HepG2 (cell line): ENCODE measurements around the gene MAP7D3. TPM values are rescaled to one million over a fixed set of nuclear protein-coding genes. Genes with fewer than 3 reads are reported as not detected.

Experiments
- ATAC-seq: fragments of 200-7000 bp; cut with Tn5 transposase; 3 replicates; pipeline ENCODE4 v1.9.1; 2020; ENCODE audit warnings: mild to moderate bottlenecking, moderate library complexity
- BruUV-seq: library from RNA; stranded (reverse); fragments of 400-500 nt; replicated peaks from 2 replicates; lab custom pipeline; 2021; lab: Mats Ljungman, UMichigan
- CTCF ChIA-PET: fragments of 300-600 bp; formaldehyde crosslinking; extraction: SDS; loops from one replicate; lab custom pipeline; 2021; ENCODE audit warnings: low total read pairs, inconsistent platforms, low intra/inter-chr PET ratio; lab: Yijun Ruan, JAX
- POLR2A ChIA-PET: fragments of 350-600 bp; sonication (Branson Sonifier 250); formaldehyde crosslinking; loops from one replicate; lab custom pipeline; 2020; ENCODE audit warnings: antibody characterized with exemption, inconsistent platforms; lab: Yijun Ruan, JAX
- DNase-seq: peaks from one replicate; pipeline ENCODE4 v3.0.0-alpha.2; 2015; ENCODE audit warnings: low spot score
- FAIRE-seq: peaks from 3 replicates; lab custom pipeline; 2011; peaks lifted over from hg19 to GRCh38; lab: Jason Lieb, UNC
- H2AFZ ChIP-seq: one replicate; pipeline ENCODE4 v1.6.1; 2011; ENCODE audit warnings: low read length, inconsistent platforms
- H3K27ac ChIP-seq: fragments of 300-600 bp; 3 replicates; pipeline ENCODE4 v1.8.0; 2011; ENCODE audit warnings: mixed run types, mild to moderate bottlenecking, mixed read lengths, low read length, inconsistent platforms; ENCODE audit not compliant: insufficient read depth; ENCODE audit errors: extremely low read length
- H3K27me3 ChIP-seq, 2 experiments: fragments of 200-600 bp in 1 of 2; 2 replicates in 1 of 2; 3 replicates in 1 of 2; pipeline versions ENCODE4 v1.6.0 to v1.8.0; 2011; ENCODE audit warnings: low read length in 2 of 2, mild to moderate bottlenecking in 2 of 2, moderate library complexity in 2 of 2, inconsistent platforms in 1 of 2; ENCODE audit not compliant: insufficient read depth in 2 of 2, control insufficient read depth in 1 of 2
- H3K36me3 ChIP-seq, 2 experiments: fragments of 200-600 bp in 1 of 2; replicated peaks in 1 of 2; 2 replicates in 1 of 2; 3 replicates in 1 of 2; pipeline versions ENCODE4 v1.5.1 to v1.8.0; 2011; ENCODE audit warnings: low read length in 2 of 2, inconsistent platforms in 1 of 2; ENCODE audit not compliant: insufficient read depth in 2 of 2, control insufficient read depth in 1 of 2
- H3K4me1 ChIP-seq: 2 replicates; pipeline ENCODE4 v1.5.1; 2012; ENCODE audit warnings: low read length, inconsistent platforms; ENCODE audit not compliant: insufficient read depth
- H3K4me2 ChIP-seq: 2 replicates; pipeline ENCODE4 v1.6.0; 2011; ENCODE audit warnings: low read depth, low read length, inconsistent platforms
- H3K4me3 ChIP-seq, 3 experiments: fragments of 200-600 bp in 1 of 3; sonication (generic), shearing (Covaris generic) in 1 of 3; replicated peaks in 1 of 3; 2 replicates each; pipeline ENCODE4 v1.5.1; 2011 to 2016; ENCODE audit warnings: low read length in 3 of 3, inconsistent platforms in 2 of 3, low read depth in 2 of 3, mild to moderate bottlenecking in 2 of 3, control low read depth in 1 of 3, mixed read lengths in 1 of 3; ENCODE audit not compliant: insufficient read depth in 1 of 3
- H3K79me2 ChIP-seq: one replicate; pipeline ENCODE4 v1.6.1; 2011; ENCODE audit warnings: low read length, inconsistent platforms; ENCODE audit not compliant: insufficient read depth
- H3K9ac ChIP-seq: 2 replicates; pipeline ENCODE4 v1.6.0; 2011; ENCODE audit warnings: mild to moderate bottlenecking, low read depth, low read length, inconsistent platforms; ENCODE audit not compliant: insufficient read depth
- H3K9me3 ChIP-seq: 2 replicates; pipeline ENCODE4 v1.5.1; 2012; ENCODE audit warnings: mild to moderate bottlenecking, low read length
- H4K20me1 ChIP-seq: 2 replicates; pipeline ENCODE4 v1.6.0; 2011; ENCODE audit warnings: inconsistent platforms, mild to moderate bottlenecking, low read length, moderate library complexity; ENCODE audit not compliant: insufficient read depth
- GATA4 ChIP-seq: sonication (generic); IDR thresholded peaks from 2 replicates; pipeline ENCODE4 v1.6.1; 2016; ENCODE audit warnings: antibody characterized with exemption, low read depth, borderline replicate concordance
- NAIF1 ChIP-seq: sonication (generic); formaldehyde crosslinking; IDR thresholded peaks from 2 replicates; pipeline ENCODE4 v1.5.0; 2020; ENCODE audit warnings: mild to moderate bottlenecking, missing genetic modification reagents, borderline replicate concordance
- NFE2 ChIP-seq: sonication (generic); formaldehyde crosslinking; IDR thresholded peaks from 2 replicates; pipeline ENCODE4 v1.4.0; 2020; ENCODE audit warnings: missing genetic modification reagents
- RBFOX2 ChIP-seq: fragments of 200-400 bp; formaldehyde crosslinking; IDR thresholded peaks from 2 replicates; pipeline ENCODE4 v1.6.1; 2017; ENCODE audit warnings: low read depth, mild to moderate bottlenecking, low read length
- XBP1 ChIP-seq: sonication (generic); formaldehyde crosslinking; IDR thresholded peaks from 2 replicates; pipeline ENCODE4 v1.5.0; 2020; ENCODE audit warnings: missing genetic modification reagents
- ZNF329 ChIP-seq: sonication (generic); formaldehyde crosslinking; IDR thresholded peaks from 2 replicates; pipeline ENCODE4 v1.9.0; 2021; ENCODE audit warnings: low read depth, mild to moderate bottlenecking, missing genetic modification reagents
- ZNF33A ChIP-seq: sonication (generic); formaldehyde crosslinking; IDR thresholded peaks from 2 replicates; pipeline ENCODE4 v1.5.1; 2020; ENCODE audit warnings: missing genetic modification reagents, mild to moderate bottlenecking, moderate library complexity, borderline replicate concordance
- ZNF567 ChIP-seq: sonication (generic); formaldehyde crosslinking; IDR thresholded peaks from 2 replicates; pipeline ENCODE4 v1.8.1; 2023; ENCODE audit warnings: mild to moderate bottlenecking, missing genetic modification reagents, borderline replicate concordance
- ZNF674 ChIP-seq: sonication (generic); formaldehyde crosslinking; IDR thresholded peaks from 2 replicates; pipeline ENCODE4 v1.5.0; 2020; ENCODE audit warnings: low read depth, mild to moderate bottlenecking, missing genetic modification reagents
- WGBS: methylation state at CpG from one replicate; pipeline ENCODE4 v1.1.6; 2017; ENCODE audit warnings: low lambda C conversion rate; 5-methylcytosine and 5-hydroxymethylcytosine counted together
- in situ Hi-C: cut with HindIII; loops from 2 replicates; pipeline ENCODE4 v1.10.0; 2017; ENCODE audit warnings: low pct_unique_long_range_greater_than_20kb; ENCODE audit not compliant: extremely low pct_ligation_motif_present
- intact Hi-C: fragments of 100-400 bp; cut with micrococcal nuclease; formaldehyde crosslinking; loops from one replicate; pipeline ENCODE4 v1.10.0; 2022; ENCODE audit not compliant: unreplicated experiment
- polyA plus RNA-seq, 8 experiments: library from polyadenylated mRNA; depleted of rRNA in 3 of 8; stranded (reverse) in 7 of 8; unstranded in 1 of 8; fragments of >200 nt; fragmentation: Illumina TruSeq in 4 of 8; extraction: Trizol in 4 of 8; gene quantifications; 2 replicates each; pipeline versions ENCODE4 v1.2.1 to v1.2.3, GENCODE V29; 2011 to 2016; ENCODE audit warnings: low read depth in 4 of 8, missing spikeins in 1 of 8, mixed read lengths in 1 of 8; ENCODE audit not compliant: insufficient read depth in 1 of 8
- total RNA-seq, 5 experiments: library from RNA; depleted of rRNA; stranded (reverse); fragments of >200 nt; fragmentation: Illumina TruSeq; extraction: Trizol; gene quantifications; 2 replicates each; pipeline ENCODE4 v1.2.3, GENCODE V29; 2016; ENCODE audit warnings: low read depth in 1 of 5
- TF ChIP-seq, protein P1 (sequence below): sonication (generic); formaldehyde crosslinking; IDR thresholded peaks from 2 replicates; pipeline ENCODE4 v1.5.1; 2020; ENCODE audit warnings: mild to moderate bottlenecking, missing genetic modification reagents, borderline replicate concordance
- TF ChIP-seq, protein P2 (sequence below): IDR thresholded peaks from 2 replicates; pipeline ENCODE4 v1.6.1; 2018; ENCODE audit warnings: missing genetic modification reagents, mild to moderate bottlenecking, missing compliant biosample characterization
- TF ChIP-seq, protein P3 (sequence below): sonication (generic); formaldehyde crosslinking; IDR thresholded peaks from 2 replicates; pipeline ENCODE4 v1.8.1; 2023; ENCODE audit warnings: mild to moderate bottlenecking, moderate library complexity, missing genetic modification reagents
- TF ChIP-seq, protein P4 (sequence below): sonication (generic); formaldehyde crosslinking; conservative IDR thresholded peaks from 2 replicates; pipeline ENCODE4 v1.8.0; 2022; ENCODE audit warnings: missing genetic modification reagents

MAP7D3 gene
- total and polyA plus RNA-seq, 2 of the 13 experiments (the other 11 are each of a cell fraction or from before 2014, with no cell fraction given), result not detected

DNA sequence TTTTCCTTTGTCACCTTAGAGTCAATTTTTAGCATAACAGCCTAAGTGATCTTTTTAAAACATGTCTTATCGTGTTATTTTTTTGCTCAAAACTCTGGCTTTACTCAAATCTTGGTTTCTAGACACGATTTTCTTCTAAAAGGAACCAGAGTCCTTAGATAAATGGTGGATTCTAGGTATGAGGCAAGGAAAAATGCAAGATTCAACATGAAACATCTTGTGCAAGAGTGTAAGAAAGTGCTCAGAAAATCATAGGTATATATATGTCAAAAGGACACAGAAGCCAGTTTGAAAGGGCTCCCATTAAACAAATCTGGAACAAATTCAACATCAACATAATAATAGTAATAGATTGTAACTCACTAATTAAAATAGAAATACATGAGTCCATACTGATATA is 41.5 kb upstream of the MAP7D3 start:
- ATAC-seq (no peak), DNase-seq (no peak), FAIRE-seq (no peak)
- Histone ChIP-seq H3K4me3 (no peak overlapping the region), H3K27ac (no peak overlapping the region), H3K79me2 (no peaks in the 10 kb centered on the region), H4K20me1 (no peaks in the 10 kb centered on the region), H3K4me2 (no peak overlapping the region), H3K27me3 (no peaks in the 10 kb centered on the region; a peak in 1 of 5 replicates), H3K4me1 (no peaks in the 10 kb centered on the region), H3K9ac (no peak overlapping the region), H3K36me3 (no peaks in the 10 kb centered on the region), H3K9me3 (no peaks in the 10 kb centered on the region), H2AFZ (no peak overlapping the region)
- BruUV-seq, result no TSS peak
- 0% methylated on average over 2 of the region's 2 CpGs for WGBS
- intact Hi-C loops, result no loop called here
- TF ChIP-seq NFE2 (CRISPR knock-in tag) (no peak), ZNF674 (no peak), ZNF33A (CRISPR knock-in tag) (no peak), ZNF567 (CRISPR knock-in tag) (no peak), NAIF1 (no peak), GATA4 (no peak), XBP1 (CRISPR knock-in tag) (no peak), ZNF329 (CRISPR knock-in tag) (no peak), RBFOX2 (no peak)
- TF ChIP-seq, protein P1, sequence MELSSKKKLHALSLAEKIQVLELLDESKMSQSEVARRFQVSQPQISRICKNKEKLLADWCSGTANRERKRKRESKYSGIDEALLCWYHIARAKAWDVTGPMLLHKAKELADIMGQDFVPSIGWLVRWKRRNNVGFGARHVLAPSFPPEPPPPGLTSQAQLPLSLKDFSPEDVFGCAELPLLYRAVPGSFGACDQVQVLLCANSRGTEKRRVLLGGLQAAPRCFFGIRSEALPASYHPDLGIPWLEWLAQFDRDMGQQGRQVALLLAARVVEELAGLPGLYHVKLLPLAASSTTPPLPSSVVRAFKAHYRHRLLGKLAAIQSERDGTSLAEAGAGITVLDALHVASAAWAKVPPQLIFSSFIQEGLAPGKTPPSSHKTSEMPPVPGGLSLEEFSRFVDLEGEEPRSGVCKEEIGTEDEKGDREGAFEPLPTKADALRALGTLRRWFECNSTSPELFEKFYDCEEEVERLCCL (CRISPR knock-in tag), result no peak
- TF ChIP-seq, protein P2, sequence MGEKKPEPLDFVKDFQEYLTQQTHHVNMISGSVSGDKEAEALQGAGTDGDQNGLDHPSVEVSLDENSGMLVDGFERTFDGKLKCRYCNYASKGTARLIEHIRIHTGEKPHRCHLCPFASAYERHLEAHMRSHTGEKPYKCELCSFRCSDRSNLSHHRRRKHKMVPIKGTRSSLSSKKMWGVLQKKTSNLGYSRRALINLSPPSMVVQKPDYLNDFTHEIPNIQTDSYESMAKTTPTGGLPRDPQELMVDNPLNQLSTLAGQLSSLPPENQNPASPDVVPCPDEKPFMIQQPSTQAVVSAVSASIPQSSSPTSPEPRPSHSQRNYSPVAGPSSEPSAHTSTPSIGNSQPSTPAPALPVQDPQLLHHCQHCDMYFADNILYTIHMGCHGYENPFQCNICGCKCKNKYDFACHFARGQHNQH (CRISPR knock-in tag), result no peak
- TF ChIP-seq, protein P3, sequence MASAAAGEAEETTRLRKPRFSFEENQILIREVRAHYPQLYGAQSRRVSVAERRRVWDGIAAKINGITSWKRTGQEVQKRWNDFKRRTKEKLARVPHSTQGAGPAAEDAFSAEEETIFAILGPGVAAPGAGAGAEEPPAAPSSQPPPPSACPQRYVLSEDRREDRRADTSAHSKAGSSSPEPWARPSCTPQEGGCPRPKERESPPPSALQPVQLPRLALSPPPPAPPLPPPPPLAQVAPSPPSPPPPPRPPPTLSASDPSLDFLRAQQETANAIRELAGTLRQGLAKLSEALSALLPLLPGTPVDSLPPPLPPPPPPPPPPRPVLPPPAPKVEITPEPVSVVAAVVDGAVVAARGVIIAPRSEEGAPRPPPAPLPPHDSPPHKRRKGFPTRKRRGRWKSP, result no peak
- TF ChIP-seq, protein P4, sequence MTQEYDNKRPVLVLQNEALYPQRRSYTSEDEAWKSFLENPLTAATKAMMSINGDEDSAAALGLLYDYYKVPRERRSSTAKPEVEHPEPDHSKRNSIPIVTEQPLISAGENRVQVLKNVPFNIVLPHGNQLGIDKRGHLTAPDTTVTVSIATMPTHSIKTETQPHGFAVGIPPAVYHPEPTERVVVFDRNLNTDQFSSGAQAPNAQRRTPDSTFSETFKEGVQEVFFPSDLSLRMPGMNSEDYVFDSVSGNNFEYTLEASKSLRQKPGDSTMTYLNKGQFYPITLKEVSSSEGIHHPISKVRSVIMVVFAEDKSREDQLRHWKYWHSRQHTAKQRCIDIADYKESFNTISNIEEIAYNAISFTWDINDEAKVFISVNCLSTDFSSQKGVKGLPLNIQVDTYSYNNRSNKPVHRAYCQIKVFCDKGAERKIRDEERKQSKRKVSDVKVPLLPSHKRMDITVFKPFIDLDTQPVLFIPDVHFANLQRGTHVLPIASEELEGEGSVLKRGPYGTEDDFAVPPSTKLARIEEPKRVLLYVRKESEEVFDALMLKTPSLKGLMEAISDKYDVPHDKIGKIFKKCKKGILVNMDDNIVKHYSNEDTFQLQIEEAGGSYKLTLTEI, result no peak
- in situ Hi-C loops, result no loop called here
- CTCF ChIA-PET, result no interaction called here
- POLR2A ChIA-PET, result no interaction called here
